MM.1S (cell line): Measurements from ENCODE around the gene SERAC1.

ENCODE experiments used
- EZH2 ChIP-seq: fragments of 300-600 bp; sonication (generic); optimal IDR thresholded peaks from 2 replicates; pipeline ENCODE3; 2017; ENCODE audit warnings: low read depth, mild to moderate bottlenecking, antibody characterized with exemption, low read length, mixed read lengths
- EZH2phosphoT487 ChIP-seq: fragments of 300-600 bp; sonication (generic); IDR thresholded peaks from 2 replicates; pipeline ENCODE4 v1.6.1; 2018; ENCODE audit warnings: antibody characterized with exemption, low read length
- TF ChIP-seq, protein P1 (sequence below): fragments of 300-600 bp; sonication (generic); IDR thresholded peaks from 2 replicates; pipeline ENCODE4 v1.5.1; 2016; ENCODE audit warnings: antibody characterized with exemption, low read length, mixed read lengths

DNA sequence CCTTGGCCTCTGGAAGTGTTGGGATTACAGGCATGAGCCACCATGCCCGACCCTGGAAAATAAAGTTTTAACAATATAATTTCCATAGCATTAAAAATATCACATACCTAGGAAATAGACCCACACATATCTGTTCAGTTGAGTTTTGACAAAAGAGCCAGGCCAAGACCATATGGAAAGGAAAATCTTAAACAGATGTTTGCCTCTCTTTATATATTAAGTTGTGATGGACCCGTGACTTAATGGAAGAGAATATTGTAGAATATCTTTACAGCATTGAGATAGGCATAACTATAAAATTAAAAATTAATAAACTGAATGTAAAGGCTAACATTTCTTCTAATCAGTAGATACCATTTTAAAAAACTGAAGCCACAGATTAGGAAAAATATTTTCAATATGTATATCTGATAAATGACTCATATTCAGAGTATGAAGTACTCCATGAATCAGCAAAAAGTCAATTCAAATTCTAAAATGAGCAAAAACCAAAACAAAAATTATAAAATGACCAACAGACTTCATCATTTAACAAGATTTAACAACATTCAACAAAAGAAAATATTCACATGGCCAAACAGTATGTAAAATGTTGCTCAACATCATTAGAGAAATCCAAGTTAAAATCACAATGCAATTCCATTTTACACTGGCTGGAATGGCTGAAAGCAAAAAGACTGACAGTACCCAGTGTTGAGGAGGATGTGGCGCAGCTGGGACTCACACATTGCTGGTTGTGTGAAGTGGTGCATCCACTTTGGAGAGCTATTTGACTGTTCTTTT lies 43.4 kb upstream of the SERAC1 start:
- TF ChIP-seq, protein P1, sequence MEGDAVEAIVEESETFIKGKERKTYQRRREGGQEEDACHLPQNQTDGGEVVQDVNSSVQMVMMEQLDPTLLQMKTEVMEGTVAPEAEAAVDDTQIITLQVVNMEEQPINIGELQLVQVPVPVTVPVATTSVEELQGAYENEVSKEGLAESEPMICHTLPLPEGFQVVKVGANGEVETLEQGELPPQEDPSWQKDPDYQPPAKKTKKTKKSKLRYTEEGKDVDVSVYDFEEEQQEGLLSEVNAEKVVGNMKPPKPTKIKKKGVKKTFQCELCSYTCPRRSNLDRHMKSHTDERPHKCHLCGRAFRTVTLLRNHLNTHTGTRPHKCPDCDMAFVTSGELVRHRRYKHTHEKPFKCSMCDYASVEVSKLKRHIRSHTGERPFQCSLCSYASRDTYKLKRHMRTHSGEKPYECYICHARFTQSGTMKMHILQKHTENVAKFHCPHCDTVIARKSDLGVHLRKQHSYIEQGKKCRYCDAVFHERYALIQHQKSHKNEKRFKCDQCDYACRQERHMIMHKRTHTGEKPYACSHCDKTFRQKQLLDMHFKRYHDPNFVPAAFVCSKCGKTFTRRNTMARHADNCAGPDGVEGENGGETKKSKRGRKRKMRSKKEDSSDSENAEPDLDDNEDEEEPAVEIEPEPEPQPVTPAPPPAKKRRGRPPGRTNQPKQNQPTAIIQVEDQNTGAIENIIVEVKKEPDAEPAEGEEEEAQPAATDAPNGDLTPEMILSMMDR: no peak
- TF ChIP-seq EZH2: no peak
- TF ChIP-seq EZH2phosphoT487: no peak
